GM03348 (cell line): Measurements from ENCODE around the gene ZDHHC5.

ENCODE experiments used
- DNase-seq: peaks from one replicate; pipeline ENCODE4 v3.0.0; 2012; ENCODE audit warnings: low spot score

Gene ZDHHC5

GRCh38 chr11:57667736-57668433, at the start of gene ZDHHC5:
Gene ZDHHC5 (plus strand): TSS chr11:57668114. CDS start chr11:57673091, 4,977 bp downstream.
- DNase-seq = peak; percentile 99

- no peak for DNase-seq
These were observed 49.5 kb upstream of the ZDHHC5 start for GRCh38 chr11:57618438-57618837.

GRCh38 chr11:57619331-57619730, 48.6 kb upstream of the ZDHHC5 start:
- DNase-seq = no peak

GRCh38 chr11:57620467-57620866, 47.4 kb upstream of the ZDHHC5 start:
- DNase-seq = no peak

GRCh38 chr11:57622263-57622662, 45.7 kb upstream of the ZDHHC5 start:
- DNase-seq = no peak

GRCh38 chr11:57624864-57625263, 43.0 kb upstream of the ZDHHC5 start:
- no peak for DNase-seq

GRCh38 chr11:57626895-57627294, 41.0 kb upstream of the ZDHHC5 start:
- DNase-seq = no peak

GRCh38 chr11:57630171-57630570, 37.7 kb upstream of the ZDHHC5 start:
- no peak for DNase-seq

GRCh38 chr11:57632116-57632515, 35.8 kb upstream of the ZDHHC5 start:
- no peak for DNase-seq

GRCh38 chr11:57633394-57634070, 34.4 kb upstream of the ZDHHC5 start:
- no peak for DNase-seq

- DNase-seq = no peak
These were observed 33.6 kb upstream of the ZDHHC5 start for GRCh38 chr11:57634311-57634710.

GRCh38 chr11:57635246-57635645, 32.7 kb upstream of the ZDHHC5 start:
- DNase-seq = no peak

GRCh38 chr11:57637626-57638004, 30.3 kb upstream of the ZDHHC5 start:
- DNase-seq = peak; percentile 37

- DNase-seq = peak; percentile 99
These were observed 29.7 kb upstream of the ZDHHC5 start for GRCh38 chr11:57638005-57638781.

GRCh38 chr11:57638811-57639320, 29.0 kb upstream of the ZDHHC5 start:
- DNase-seq = peak; percentile 43

GRCh38 chr11:57639321-57640067, 28.4 kb upstream of the ZDHHC5 start:
- peak; percentile 44 for DNase-seq

- DNase-seq = no peak
These were observed 27.7 kb upstream of the ZDHHC5 start for GRCh38 chr11:57640068-57640800.

GRCh38 chr11:57641011-57641807, 26.7 kb upstream of the ZDHHC5 start:
- peak; percentile 77 for DNase-seq

GRCh38 chr11:57643802-57644201, 24.1 kb upstream of the ZDHHC5 start:
- no peak for DNase-seq
